NB4 (cell line): Measurements from ENCODE around the gene GSKIP.
"Not testable (repeated sequence)": the region's sequence is repeated elsewhere in the genome, so short reads cannot be mapped to it uniquely, and the experiment has no call there.

ENCODE experiments used
- DNase-seq: peaks from one replicate; pipeline ENCODE4 v3.0.0; 2010; ENCODE audit warnings: low read depth
- H3K4me3 ChIP-seq: one replicate; pipeline ENCODE4 v1.5.1; 2011; ENCODE audit warnings: mild to moderate bottlenecking, low read depth, low read length, moderate library complexity
- CTCF ChIP-seq: IDR thresholded peaks from one replicate; pipeline ENCODE4 v1.5.1; 2012; ENCODE audit warnings: low read depth, low read length
- MAX ChIP-seq: IDR thresholded peaks from 2 replicates; pipeline ENCODE4 v1.6.1; 2011; ENCODE audit warnings: low read depth, low read length
- MYC ChIP-seq: IDR thresholded peaks from 2 replicates; pipeline ENCODE4 v1.6.1; 2011; ENCODE audit warnings: low read depth, low read length
- POLR2A ChIP-seq: IDR thresholded peaks from 2 replicates; pipeline ENCODE4 v1.6.1; 2011; ENCODE audit warnings: mild to moderate bottlenecking; ENCODE audit not compliant: insufficient read length; ENCODE audit errors: extremely low read depth

GSKIP gene

GRCh38 chr14:96341323-96341722, 22.0 kb upstream of the GSKIP start:
- TF ChIP-seq MYC (no peak), MAX (no peak), POLR2A (no peak), CTCF (no peak)
- DNase-seq = no peak
- H3K4me3 ChIP-seq = no peak overlapping the region

GRCh38 chr14:96345669-96346068, 17.7 kb upstream of the GSKIP start:
- DNase-seq = no peak
- no peak overlapping the region for H3K4me3 ChIP-seq
- TF ChIP-seq POLR2A = no peak
- no peak for TF ChIP-seq MYC
- no peak for TF ChIP-seq MAX
- TF ChIP-seq CTCF = no peak

GRCh38 chr14:96347957-96348356, 15.4 kb upstream of the GSKIP start:
- not testable (repeated sequence) for DNase-seq, H3K4me3 ChIP-seq

- TF ChIP-seq MAX (no peak), CTCF (no peak), POLR2A (no peak), MYC (no peak)
- no peak for DNase-seq
- H3K4me3 ChIP-seq = no peak overlapping the region
Observed at GRCh38 chr14:96349286-96350075, 13.8 kb upstream of the GSKIP start.

GRCh38 chr14:96351986-96352385, 11.3 kb upstream of the GSKIP start:
- no peak for DNase-seq
- H3K4me3 ChIP-seq = no peak overlapping the region
- TF ChIP-seq POLR2A (no peak), MAX (no peak), MYC (no peak), CTCF (no peak)

GRCh38 chr14:96352708-96353107, 10.6 kb upstream of the GSKIP start:
- no peak overlapping the region for H3K4me3 ChIP-seq
- no peak for DNase-seq
- TF ChIP-seq MAX (no peak), MYC (no peak)

- H3K4me3 ChIP-seq = no peak overlapping the region
- no peak for DNase-seq
- no peak for TF ChIP-seq MYC
- TF ChIP-seq MAX = no peak
- TF ChIP-seq POLR2A = no peak
- no peak for TF ChIP-seq CTCF
Observed at GRCh38 chr14:96354246-96354645, 9.1 kb upstream of the GSKIP start.
